Adrenal gland (tissue), 12 donors: Measurements from ENCODE around the gene ATP6V1A. TPM values are rescaled to one million over a fixed set of nuclear protein-coding genes. Genes with fewer than 3 reads are reported as not detected.

Source experiments
- DNase-seq, 7 donors: peaks; one replicate each; pipeline ENCODE4 v3.0.0-alpha.2; 2019 to 2020
- H3K27ac ChIP-seq, 5 donors: fragments of 200-600 bp; sonication (generic) in 4 of 5; 1 replicate in 3 of 5; 2 replicates in 2 of 5; pipeline versions ENCODE4 v1.5.1 to v1.8.0; 2016 to 2020; ENCODE audit warnings: mild to moderate bottlenecking in 1 of 5
- H3K27me3 ChIP-seq: fragments of 200-600 bp; 2 replicates; pipeline ENCODE4 v1.8.0; 2021
- H3K36me3 ChIP-seq, 2 donors: fragments of 200-600 bp; replicated peaks in 1 of 2; 1 replicate in 1 of 2; 2 replicates in 1 of 2; pipeline versions ENCODE4 v1.5.1 to v1.8.0; 2018 to 2022
- H3K4me1 ChIP-seq, 2 donors: fragments of 200-600 bp; replicated peaks in 1 of 2; 1 replicate in 1 of 2; 2 replicates in 1 of 2; pipeline versions ENCODE4 v1.5.1 to v1.8.0; 2018 to 2021
- H3K4me3 ChIP-seq, 4 donors: fragments of 200-600 bp; sonication (generic) in 3 of 4; one replicate each; pipeline ENCODE4 v1.5.1; 2016 to 2018
- H3K9me3 ChIP-seq, 3 donors: fragments of 200-600 bp; sonication (generic) in 1 of 3; replicated peaks in 1 of 3; 1 replicate in 2 of 3; 2 replicates in 1 of 3; pipeline versions ENCODE4 v1.5.1 to v1.8.0; 2016 to 2021
- POLR2A ChIP-seq, 2 donors: fragments of 450-650 bp; IDR thresholded peaks; one replicate each; pipeline ENCODE4 v1.6.1; 2017; ENCODE audit warnings: antibody characterized with exemption in 2 of 2, mild to moderate bottlenecking in 2 of 2, moderate library complexity in 1 of 2
- WGBS, 4 donors: extraction: QIAGEN DNeasy Blood & Tissue Kit in 2 of 4; methylation state at CpG; one replicate each; pipeline versions ENCODE4 v1.1.5 to v1.1.7; 2013 to 2017; 5-methylcytosine and 5-hydroxymethylcytosine counted together
- intact Hi-C, 2 donors: fragments of 100-400 bp; cut with DNase I; formaldehyde crosslinking; loops; one replicate each; pipeline versions ENCODE4 v1.14.1 to v1.15.0; 2022 to 2023
- polyA plus RNA-seq, 3 donors: library from polyadenylated mRNA; stranded (reverse); fragments of 200-250 nt in 2 of 3; fragments of 350-450 nt in 1 of 3; fragmentation: Illumina TruSeq in 1 of 3; extraction: RNeasy Lipid Tissue Mini Kit (QIAGEN cat#74804) in 1 of 3; gene quantifications; one replicate each; pipeline ENCODE4 v1.2.3, GENCODE V29; 2013 to 2014
- total RNA-seq, 9 donors: library from RNA; depleted of rRNA in 4 of 9; stranded (reverse); fragments of >200 nt in 4 of 9; fragments of 120-200 nt in 1 of 9; fragmentation: NEBNext Ultra II Directional in 1 of 9; extraction: Animal tissue kit (Norgen Biotek cat#: 25700) in 1 of 9; gene quantifications; one replicate each; pipeline versions ENCODE4 v1.1.0 to v1.2.4, GENCODE V29; 2013 to 2023
- TF ChIP-seq, protein P1 (sequence below), 6 experiments: fragments of 450-650 bp in 4 of 6; fragments of 200-600 bp in 2 of 6; sonication (generic) in 1 of 6; IDR thresholded peaks; 1 replicate in 5 of 6; 2 replicates in 1 of 6; pipeline versions ENCODE4 v1.5.1 to v1.8.0; 2016 to 2021; ENCODE audit warnings: antibody characterized with exemption in 6 of 6, mild to moderate bottlenecking in 2 of 6, moderate library complexity in 1 of 6
- donor health status: healthy with polysubstance abuse.
- donor health status: Bipolar disorder and iron deficiency.
- donor health status: DM: yes; HTN: yes; CAD: no.
- donor health status: DM: no; HTN: no; CAD: no.
- donor health status: DM: no; HTN: no; CAD: no.
- donor health status: DM: yes; HTN: yes; CAD: no.

The ATP6V1A gene
- total and polyA plus RNA-seq, 12 donors = 14.7 to 165 (median 108) TPM

DNA sequence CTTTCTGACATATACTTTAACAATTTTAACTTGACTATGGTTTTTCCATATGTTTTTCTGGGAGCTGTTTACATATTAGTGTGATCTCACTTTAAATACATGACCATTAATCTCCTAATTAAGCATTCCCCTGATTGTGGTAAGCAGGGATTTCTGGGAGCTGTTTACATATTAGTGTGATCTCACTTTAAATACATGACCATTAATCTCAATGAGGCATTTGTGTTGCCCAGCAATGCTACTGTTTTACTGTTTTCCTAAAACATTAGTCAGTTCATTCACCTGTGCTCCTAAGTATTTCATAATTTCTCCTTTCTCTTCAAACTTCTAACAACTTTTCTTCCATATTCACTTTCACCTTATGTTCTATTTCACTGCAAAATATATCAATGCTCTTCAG is 88.1 kb downstream of the ATP6V1A start:
- Histone ChIP-seq H3K4me3 (no peak overlapping the region), H3K4me1 (peaks cover 0 to 3% of the 10 kb centered on the region in 2 donors), H3K36me3 (no peaks in the 10 kb centered on the region), H3K27me3 (no peaks in the 10 kb centered on the region), H3K9me3 (peaks cover 0 to 8% (median 0%) of the 10 kb centered on the region in 3 donors), H3K27ac (no peak overlapping the region)
- intact Hi-C loops = loop anchor here (10.0 kb wide), 2 partner anchors 80 to 100 kb away; no protein-coding TSS in a partner anchor
- DNase-seq = no peak
- TF ChIP-seq POLR2A (IDR thresholded peaks at IDR 0.05) = no peak
- TF ChIP-seq, protein P1, sequence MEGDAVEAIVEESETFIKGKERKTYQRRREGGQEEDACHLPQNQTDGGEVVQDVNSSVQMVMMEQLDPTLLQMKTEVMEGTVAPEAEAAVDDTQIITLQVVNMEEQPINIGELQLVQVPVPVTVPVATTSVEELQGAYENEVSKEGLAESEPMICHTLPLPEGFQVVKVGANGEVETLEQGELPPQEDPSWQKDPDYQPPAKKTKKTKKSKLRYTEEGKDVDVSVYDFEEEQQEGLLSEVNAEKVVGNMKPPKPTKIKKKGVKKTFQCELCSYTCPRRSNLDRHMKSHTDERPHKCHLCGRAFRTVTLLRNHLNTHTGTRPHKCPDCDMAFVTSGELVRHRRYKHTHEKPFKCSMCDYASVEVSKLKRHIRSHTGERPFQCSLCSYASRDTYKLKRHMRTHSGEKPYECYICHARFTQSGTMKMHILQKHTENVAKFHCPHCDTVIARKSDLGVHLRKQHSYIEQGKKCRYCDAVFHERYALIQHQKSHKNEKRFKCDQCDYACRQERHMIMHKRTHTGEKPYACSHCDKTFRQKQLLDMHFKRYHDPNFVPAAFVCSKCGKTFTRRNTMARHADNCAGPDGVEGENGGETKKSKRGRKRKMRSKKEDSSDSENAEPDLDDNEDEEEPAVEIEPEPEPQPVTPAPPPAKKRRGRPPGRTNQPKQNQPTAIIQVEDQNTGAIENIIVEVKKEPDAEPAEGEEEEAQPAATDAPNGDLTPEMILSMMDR (IDR thresholded peaks at IDR 0.05) = no peak

DNA sequence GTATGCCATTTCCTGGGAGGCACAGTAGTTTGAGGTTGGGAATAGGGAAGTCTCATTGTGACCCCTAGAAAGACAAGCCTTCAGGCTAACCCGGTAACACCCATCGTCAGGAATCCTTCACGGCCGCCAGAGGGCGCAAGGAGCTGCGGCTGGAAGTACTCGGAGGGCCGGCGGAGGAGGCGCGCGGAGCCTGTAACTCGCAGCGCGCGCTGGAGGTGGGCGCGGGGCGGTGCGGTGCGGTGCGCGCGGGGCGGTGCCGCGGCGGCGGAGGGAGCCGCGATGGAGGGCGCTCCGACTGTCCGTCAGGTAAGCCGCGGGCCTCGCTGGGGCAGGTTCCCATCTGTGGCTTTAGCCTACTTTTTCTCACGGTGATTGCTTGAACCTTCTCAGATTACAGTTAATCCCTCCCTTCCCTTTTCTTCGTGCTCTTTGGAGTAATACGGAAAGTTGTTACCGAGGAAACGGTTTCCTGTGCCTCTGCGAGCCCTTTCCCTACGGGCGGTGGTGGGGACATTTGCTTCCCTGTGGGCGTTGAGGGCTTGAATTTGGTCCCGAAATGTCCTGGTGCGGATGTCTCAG is 91.9 kb downstream of the ATP6V1A start, which contains the start of gene GRAMD1C:
GRAMD1C (plus strand) TSS at position 158 of the 579 bp plus-strand sequence; CDS start at position 280, 122 bp downstream.
- intact Hi-C loops = loop anchor here (2.0 to 10.0 kb wide), 3 partner anchors 72 to 104 kb away; no protein-coding TSS in a partner anchor

DNA sequence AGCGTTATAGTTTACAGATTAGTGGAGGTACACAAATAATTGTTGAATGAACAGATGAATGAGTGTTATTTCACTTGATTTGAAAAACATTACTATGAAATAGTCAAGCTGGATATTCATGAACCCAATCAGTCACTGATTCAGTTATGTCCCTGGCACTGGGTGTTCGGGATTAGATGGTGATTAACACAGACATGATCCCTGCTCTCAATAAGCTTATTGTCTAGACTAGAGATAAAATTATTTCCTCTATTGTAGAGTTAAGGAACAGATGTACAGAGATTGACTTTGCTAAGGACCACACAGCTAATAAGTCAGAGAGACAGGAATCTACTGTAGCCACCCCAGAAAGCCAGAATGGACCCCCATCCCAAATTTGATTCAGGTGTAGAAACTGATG is 92.7 kb downstream of the ATP6V1A start:
- Histone ChIP-seq H3K4me3 (peak overlapping the region in 1 of 4 donors; percentile 66), H3K27ac (no peak overlapping the region), H3K9me3 (no peaks in the 10 kb centered on the region), H3K36me3 (no peaks in the 10 kb centered on the region), H3K27me3 (no peaks in the 10 kb centered on the region), H3K4me1 (peaks cover 0 to 3% of the 10 kb centered on the region in 2 donors)
- intact Hi-C loops = loop anchor here (2.0 to 10.0 kb wide), 3 partner anchors 71 to 105 kb away; no protein-coding TSS in a partner anchor
- no peak for TF ChIP-seq POLR2A (IDR thresholded peaks at IDR 0.05)
- TF ChIP-seq, protein P1 (IDR thresholded peaks at IDR 0.05) = no peak
- 48 to 63% (median 59%) methylated on average over 2 of the region's 2 CpGs for WGBS, 4 donors
- no peak for DNase-seq

More for the DNA sequence above, 91.9 kb downstream of the ATP6V1A start, which contains the start of gene GRAMD1C:
- Histone ChIP-seq H3K27ac (peak within 1 kb of the TSS in 1 of 5 donors; percentile 52), H3K9me3 (no peaks in the 10 kb centered on the region), H3K27me3 (no peaks in the 10 kb centered on the region), H3K4me3 (peak within 1 kb of the TSS in 2 of 4 donors; percentile 14 to 66), H3K36me3 (no peaks in the 10 kb centered on the region), H3K4me1 (peaks cover 0 to 3% of the 10 kb centered on the region in 2 donors)
- WGBS, 4 donors = 0 to 1% (median 0%) methylated on average over 13 to 48 of the region's 48 CpGs
- peak; percentile 79 to 90 (median 87) for DNase-seq
- TF ChIP-seq, protein P1 (IDR thresholded peaks at IDR 0.05) = peak; percentile 52 to 88 (median 73)
- no peak for TF ChIP-seq POLR2A (IDR thresholded peaks at IDR 0.05)

DNA sequence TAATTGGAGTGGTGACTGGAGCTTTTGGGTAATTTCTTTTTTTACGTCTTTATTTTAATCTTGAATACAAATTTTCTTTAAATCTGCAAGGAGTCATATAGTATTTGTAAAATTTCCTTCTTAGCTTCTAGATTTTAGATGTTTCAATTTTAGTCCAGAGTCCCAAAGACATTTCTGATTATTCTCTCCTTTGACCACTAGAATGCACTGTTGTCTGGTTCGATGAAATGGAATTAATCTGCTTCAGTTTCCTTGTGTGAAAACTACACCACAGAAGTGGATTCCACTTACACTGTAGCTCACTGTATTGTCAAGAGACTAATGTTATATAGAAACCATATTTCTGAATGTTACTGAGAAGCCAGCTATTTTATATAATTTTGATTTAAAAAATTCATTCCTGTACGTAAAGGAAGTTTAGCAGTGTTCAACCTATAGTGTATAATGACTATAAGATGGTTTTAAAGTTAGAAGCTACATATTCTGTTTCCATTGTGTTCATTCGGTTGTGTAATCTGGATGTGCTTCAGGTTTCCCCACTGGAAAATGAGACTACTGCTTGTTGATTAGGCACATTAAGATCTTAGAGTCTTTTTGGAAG is 97.9 kb downstream of the ATP6V1A start:
- no peak for TF ChIP-seq POLR2A (IDR thresholded peaks at IDR 0.05)
- TF ChIP-seq, protein P1 (IDR thresholded peaks at IDR 0.05) = peak; percentile 41 to 63 (median 60)
- intact Hi-C loops = no loop called here
- WGBS, 4 donors = 35 to 48% (median 45%) methylated on average over 4 of the region's 4 CpGs

More for the DNA sequence above, 97.9 kb downstream of the ATP6V1A start:
- no peaks in the 10 kb centered on the region for H3K27me3 ChIP-seq
- no peaks in the 10 kb centered on the region for H3K9me3 ChIP-seq
- no peak for DNase-seq
- H3K4me3 ChIP-seq = no peak overlapping the region
- no peaks in the 10 kb centered on the region for H3K4me1 ChIP-seq
- no peak overlapping the region for H3K27ac ChIP-seq
- H3K36me3 ChIP-seq = no peaks in the 10 kb centered on the region
